ENCODE results near the gene XPO6. TPM values are rescaled to one million over a fixed set of nuclear protein-coding genes. Genes with fewer than 3 reads are reported as not detected.
"Not testable (repeated sequence)": the region's sequence is repeated elsewhere in the genome, so short reads cannot be mapped to it uniquely, and the experiment has no call there.

The XPO6 gene
- polyA plus RNA-seq, 6 donors from 2014 or later = 34.0 to 59.1 (median 56.1) TPM

GRCh38 chr16:28131181-28131580 is 80.6 kb downstream of the XPO6 start:
- Mint-ChIP-seq H3K27ac (peak overlapping the region in 2 of 6 donors; percentile 16 to 38), H3K36me3 (peaks cover 27 to 39% of the 10 kb centered on the region in 2 donors), H3K4me1 (peaks cover 5 to 18% (median 11%) of the 10 kb centered on the region in 3 donors), H3K27me3 (no peaks in the 10 kb centered on the region), H3K4me3 (no peak overlapping the region), H3K9me3 (no peaks in the 10 kb centered on the region)
- ATAC-seq (ENCODE audit: low read depth in 2 of 2) = no peak
- DNase-seq = no peak

- H3K36me3 Mint-ChIP-seq = peaks cover 27 to 40% of the 10 kb centered on the region in 2 donors
- DNase-seq (no peak), ATAC-seq (ENCODE audit: low read depth in 2 of 2) (no peak)
- no peaks in the 10 kb centered on the region for H3K27me3 Mint-ChIP-seq
- no peaks in the 10 kb centered on the region for H3K9me3 Mint-ChIP-seq
- H3K4me3 Mint-ChIP-seq = no peak overlapping the region
- peaks cover 5 to 18% (median 11%) of the 10 kb centered on the region in 3 donors for H3K4me1 Mint-ChIP-seq
- H3K27ac Mint-ChIP-seq = peak overlapping the region in 5 of 6 donors; percentile 38 to 73 (median 66)
Observed at GRCh38 chr16:28130099-28131088, 81.4 kb downstream of the XPO6 start.

GRCh38 chr16:28126684-28127620 is 84.8 kb downstream of the XPO6 start:
- Mint-ChIP-seq H3K4me1 (peaks cover 2 to 18% (median 11%) of the 10 kb centered on the region in 3 donors), H3K36me3 (peaks cover 30 to 46% of the 10 kb centered on the region in 2 donors), H3K4me3 (no peak overlapping the region), H3K27ac (peak overlapping the region in 3 of 6 donors; percentile 63 to 84 (median 81)), H3K9me3 (no peaks in the 10 kb centered on the region), H3K27me3 (no peaks in the 10 kb centered on the region)
- no peak for ATAC-seq (ENCODE audit: low read depth in 2 of 2)
- no peak for DNase-seq

- Mint-ChIP-seq H3K27me3 (no peaks in the 10 kb centered on the region), H3K27ac (peak overlapping the region in 3 of 6 donors; percentile 7 to 78 (median 78)), H3K4me3 (no peak overlapping the region)
Observed at GRCh38 chr16:28125592-28125991, 86.2 kb downstream of the XPO6 start.

GRCh38 chr16:28121527-28121926 is 90.2 kb downstream of the XPO6 start:
- H3K36me3 Mint-ChIP-seq = peaks cover 23 to 28% of the 10 kb centered on the region in 2 donors
- no peak for DNase-seq
- no peak overlapping the region for H3K4me3 Mint-ChIP-seq
- peak overlapping the region in 2 of 6 donors; percentile 41 to 77 for H3K27ac Mint-ChIP-seq
- H3K9me3 Mint-ChIP-seq = no peaks in the 10 kb centered on the region
- H3K4me1 Mint-ChIP-seq = peaks cover 0 to 5% (median 4%) of the 10 kb centered on the region in 3 donors
- H3K27me3 Mint-ChIP-seq = no peaks in the 10 kb centered on the region
- no peak for ATAC-seq (ENCODE audit: low read depth in 2 of 2)

More at GRCh38 chr16:28125592-28125991, 86.2 kb downstream of the XPO6 start:
- Mint-ChIP-seq H3K36me3 (peaks cover 42 to 47% of the 10 kb centered on the region in 2 donors), H3K4me1 (peaks cover 6 to 18% (median 14%) of the 10 kb centered on the region in 3 donors), H3K9me3 (no peaks in the 10 kb centered on the region)
- DNase-seq (no peak), ATAC-seq (ENCODE audit: low read depth in 2 of 2) (no peak)

- no peaks in the 10 kb centered on the region for H3K9me3 Mint-ChIP-seq
- DNase-seq = no peak
- H3K36me3 Mint-ChIP-seq = peaks cover 30 to 35% of the 10 kb centered on the region in 2 donors
- peak overlapping the region in 1 of 6 donors; percentile 77 for H3K27ac Mint-ChIP-seq
- H3K27me3 Mint-ChIP-seq = no peaks in the 10 kb centered on the region
- ATAC-seq (ENCODE audit: low read depth in 2 of 2) = no peak
- peaks cover 0 to 5% (median 4%) of the 10 kb centered on the region in 3 donors for H3K4me1 Mint-ChIP-seq
- no peak overlapping the region for H3K4me3 Mint-ChIP-seq
Observed at GRCh38 chr16:28120754-28121153, 91.0 kb downstream of the XPO6 start.

GRCh38 chr16:28118637-28119036 is 93.1 kb downstream of the XPO6 start:
- Mint-ChIP-seq H3K9me3 (no peaks in the 10 kb centered on the region), H3K4me3 (no peak overlapping the region), H3K27me3 (no peaks in the 10 kb centered on the region), H3K36me3 (peaks cover 27 to 45% of the 10 kb centered on the region in 2 donors), H3K27ac (peak overlapping the region in 2 of 6 donors; percentile 26 to 76), H3K4me1 (peaks cover 0 to 5% (median 4%) of the 10 kb centered on the region in 3 donors)
- DNase-seq (no peak), ATAC-seq (ENCODE audit: low read depth in 2 of 2) (no peak)

GRCh38 chr16:28117168-28117565 is 94.6 kb downstream of the XPO6 start:
- no peak for DNase-seq
- Mint-ChIP-seq H3K27ac (no peak overlapping the region), H3K27me3 (no peaks in the 10 kb centered on the region), H3K9me3 (no peaks in the 10 kb centered on the region), H3K4me3 (no peak overlapping the region), H3K36me3 (peaks cover 27 to 51% of the 10 kb centered on the region in 2 donors), H3K4me1 (peaks cover 0 to 8% (median 8%) of the 10 kb centered on the region in 3 donors)
- ATAC-seq (ENCODE audit: low read depth in 2 of 2) = no peak

- not testable (repeated sequence) for H3K27me3 Mint-ChIP-seq; H3K9me3 Mint-ChIP-seq; ATAC-seq (ENCODE audit: low read depth in 2 of 2); H3K4me3 Mint-ChIP-seq; H3K4me1 Mint-ChIP-seq; DNase-seq
- peak overlapping the region in 4 of 6 donors; percentile 49 to 77 (median 76) for H3K27ac Mint-ChIP-seq
- H3K36me3 Mint-ChIP-seq = peaks cover 15 to 38% of the 10 kb centered on the region in 2 donors
Observed at GRCh38 chr16:28115866-28116265, 95.9 kb downstream of the XPO6 start.

- no peaks in the 10 kb centered on the region for H3K9me3 Mint-ChIP-seq
- ATAC-seq (ENCODE audit: low read depth in 2 of 2) (no peak), DNase-seq (no peak)
- peak overlapping the region in 2 of 8 donors; percentile 2 to 60 for H3K4me3 Mint-ChIP-seq
- H3K36me3 Mint-ChIP-seq = peaks cover 30 to 44% of the 10 kb centered on the region in 2 donors
- no peaks in the 10 kb centered on the region for H3K27me3 Mint-ChIP-seq
- peaks cover 4 to 15% (median 11%) of the 10 kb centered on the region in 3 donors for H3K4me1 Mint-ChIP-seq
- peak overlapping the region in 2 of 6 donors; percentile 88 to 91 for H3K27ac Mint-ChIP-seq
Observed at GRCh38 chr16:28112908-28113307, 98.9 kb downstream of the XPO6 start.

GRCh38 chr16:28110977-28111376 is 100.8 kb downstream of the XPO6 start:
- Mint-ChIP-seq H3K4me3 (no peak overlapping the region), H3K4me1 (peaks cover 4 to 15% (median 11%) of the 10 kb centered on the region in 3 donors), H3K36me3 (peaks cover 36% of the 10 kb centered on the region in 2 donors), H3K27ac (peak overlapping the region in 2 of 6 donors; percentile 18 to 23), H3K27me3 (no peaks in the 10 kb centered on the region), H3K9me3 (no peaks in the 10 kb centered on the region)
- ATAC-seq (ENCODE audit: low read depth in 2 of 2) (no peak), DNase-seq (no peak)

GRCh38 chr16:28110479-28110878 is 101.3 kb downstream of the XPO6 start:
- H3K27ac Mint-ChIP-seq = peak overlapping the region in 2 of 6 donors; percentile 23 to 63
- ATAC-seq (ENCODE audit: low read depth in 2 of 2) = no peak
- H3K36me3 Mint-ChIP-seq = peaks cover 32 to 38% of the 10 kb centered on the region in 2 donors
- H3K27me3 Mint-ChIP-seq = no peaks in the 10 kb centered on the region
- no peak for DNase-seq
- no peak overlapping the region for H3K4me3 Mint-ChIP-seq
- H3K9me3 Mint-ChIP-seq = no peaks in the 10 kb centered on the region
- H3K4me1 Mint-ChIP-seq = peaks cover 4 to 15% (median 11%) of the 10 kb centered on the region in 3 donors

GRCh38 chr16:28110074-28110473 is 101.7 kb downstream of the XPO6 start:
- Mint-ChIP-seq H3K36me3 (peaks cover 29 to 39% of the 10 kb centered on the region in 2 donors), H3K27ac (peak overlapping the region in 3 of 6 donors; percentile 9 to 63 (median 23)), H3K4me1 (peaks cover 4 to 15% (median 11%) of the 10 kb centered on the region in 3 donors), H3K27me3 (no peaks in the 10 kb centered on the region), H3K4me3 (no peak overlapping the region), H3K9me3 (no peaks in the 10 kb centered on the region)
- ATAC-seq (ENCODE audit: low read depth in 2 of 2) (no peak), DNase-seq (no peak)

Measured in naive B cell (primary cell).